GM12878 (cell line): ENCODE results near the gene ETV7. TPM values are rescaled to one million over a fixed set of nuclear protein-coding genes. Genes with fewer than 3 reads are reported as not detected.

ENCODE experiments used
- ATAC-seq: fragments of 200-7000 bp; cut with Tn5 transposase; 3 replicates; pipeline ENCODE4 v1.9.1; 2020; ENCODE audit warnings: mild to moderate bottlenecking, moderate library complexity
- BruUV-seq: library from RNA; stranded (reverse); fragments of 400-500 nt; replicated peaks from 2 replicates; lab custom pipeline; 2021; lab: Mats Ljungman, UMichigan
- CTCF ChIA-PET: fragments of 300-600 bp; sonication (Branson Sonifier 250); formaldehyde crosslinking; extraction: SDS; loops from one replicate; lab custom pipeline; 2021; ENCODE audit warnings: inconsistent platforms; lab: Yijun Ruan, JAX
- POLR2A ChIA-PET: fragments of 350-600 bp; formaldehyde crosslinking; extraction: SDS; loops from one replicate; lab custom pipeline; 2021; ENCODE audit warnings: inconsistent platforms; lab: Charles Lee
- RAD21 ChIA-PET: fragments of 300-600 bp; sonication (Branson Sonifier 250); formaldehyde crosslinking; loops from one replicate; lab custom pipeline; 2023; ENCODE audit warnings: antibody characterized with exemption; ENCODE audit not compliant: unreplicated experiment; lab: Charles Lee
- SMC1A ChIA-PET: fragments of 300-600 bp; sonication (Branson Sonifier 250); formaldehyde crosslinking; loops from one replicate; lab custom pipeline; 2023; ENCODE audit not compliant: unreplicated experiment, uncharacterized antibody; lab: Charles Lee
- DNase-seq: peaks from one replicate; pipeline ENCODE4 v3.0.0-alpha.2; 2011; ENCODE audit warnings: low read depth, low spot score
- FAIRE-seq: peaks from 3 replicates; lab custom pipeline; 2011; peaks lifted over from hg19 to GRCh38; lab: Jason Lieb, UNC
- H2AFZ ChIP-seq: 2 replicates; pipeline ENCODE4 v1.6.0; 2011; ENCODE audit warnings: low read depth, low read length, control low read depth; ENCODE audit not compliant: control insufficient read depth
- H3K27ac ChIP-seq: 2 replicates; pipeline ENCODE4 v1.5.1; 2011; ENCODE audit warnings: control low read depth; ENCODE audit not compliant: control insufficient read depth, insufficient read depth
- H3K27me3 ChIP-seq, 2 experiments: replicated peaks in 1 of 2; 2 replicates each; pipeline versions ENCODE4 v1.6.0 to v1.6.1; 2011; ENCODE audit warnings: low read length in 1 of 2; ENCODE audit not compliant: control insufficient read depth in 2 of 2, insufficient read depth in 2 of 2
- H3K36me3 ChIP-seq, 2 experiments: 2 replicates each; pipeline ENCODE4 v1.5.1; 2011; ENCODE audit warnings: low read length in 1 of 2; ENCODE audit not compliant: control insufficient read depth in 2 of 2, insufficient read depth in 2 of 2
- H3K4me1 ChIP-seq: 2 replicates; pipeline ENCODE4 v1.6.1; 2011; ENCODE audit warnings: mild to moderate bottlenecking, low read length, moderate library complexity, mixed read lengths; ENCODE audit not compliant: control insufficient read depth, insufficient read depth
- H3K4me2 ChIP-seq: 2 replicates; pipeline ENCODE4 v1.6.0; 2011; ENCODE audit warnings: control low read depth; ENCODE audit not compliant: control insufficient read depth, insufficient read depth
- H3K4me3 ChIP-seq: fragments of 200-600 bp; sonication (generic); 2 replicates; pipeline ENCODE4 v1.5.1; 2016
- H3K79me2 ChIP-seq: 2 replicates; pipeline ENCODE4 v1.6.0; 2011; ENCODE audit warnings: low read length; ENCODE audit not compliant: control insufficient read depth, insufficient read depth
- H3K9ac ChIP-seq: 2 replicates; pipeline ENCODE4 v1.8.0; 2011; ENCODE audit warnings: low read length, control low read depth, mixed read lengths; ENCODE audit not compliant: control insufficient read depth, insufficient read depth
- H3K9me3 ChIP-seq: replicated peaks from 3 replicates; pipeline ENCODE4 v1.5.1; 2011; ENCODE audit warnings: mild to moderate bottlenecking, low read length; ENCODE audit not compliant: control insufficient read depth, insufficient read depth
- H4K20me1 ChIP-seq: 2 replicates; pipeline ENCODE4 v1.6.0; 2011; ENCODE audit not compliant: control insufficient read depth, insufficient read depth
- ATF7 ChIP-seq: fragments of 450-650 bp; IDR thresholded peaks from 2 replicates; pipeline ENCODE4 v1.6.1; 2016; ENCODE audit warnings: low read depth, mild to moderate bottlenecking
- BACH1 ChIP-seq: fragments of 450-650 bp; IDR thresholded peaks from 2 replicates; pipeline ENCODE4 v1.6.1; 2017; ENCODE audit warnings: mild to moderate bottlenecking, borderline replicate concordance
- BHLHE40 ChIP-seq, 2 experiments: fragments of 450-650 bp in 1 of 2; IDR thresholded peaks; 2 replicates each; pipeline ENCODE4 v1.6.1; 2011 to 2017; ENCODE audit warnings: low read depth in 2 of 2, borderline replicate concordance in 1 of 2, improper control_type of control experiment in 1 of 2, low read length in 1 of 2, mild to moderate bottlenecking in 1 of 2
- CBFB ChIP-seq: IDR thresholded peaks from 2 replicates; pipeline ENCODE4 v1.6.1; 2016; ENCODE audit warnings: antibody characterized with exemption, low read depth
- CREB1 ChIP-seq: IDR thresholded peaks from 2 replicates; pipeline ENCODE4 v1.6.1; 2012; ENCODE audit warnings: low read depth, mild to moderate bottlenecking, inconsistent platforms
- EED ChIP-seq: sonication (generic); IDR thresholded peaks from 2 replicates; pipeline ENCODE4 v1.6.1; 2016; ENCODE audit warnings: antibody characterized with exemption, low read depth
- EZH2 ChIP-seq: IDR thresholded peaks from 2 replicates; pipeline ENCODE4 v1.6.1; 2012; ENCODE audit warnings: low read depth, mild to moderate bottlenecking, control low read depth, inconsistent platforms, low read length, borderline replicate concordance; ENCODE audit not compliant: control insufficient read depth
- GABPA ChIP-seq: IDR thresholded peaks from 2 replicates; pipeline ENCODE4 v1.6.1; 2014; ENCODE audit warnings: antibody characterized with exemption, low read depth, mild to moderate bottlenecking, inconsistent platforms
- IKZF2 ChIP-seq, 2 experiments: fragments of 450-650 bp; IDR thresholded peaks; 2 replicates each; pipeline ENCODE4 v1.6.1; 2017; ENCODE audit warnings: mild to moderate bottlenecking in 2 of 2, moderate library complexity in 2 of 2
- MEF2A ChIP-seq: IDR thresholded peaks from 2 replicates; pipeline ENCODE4 v1.6.1; 2011; ENCODE audit warnings: low read depth, mild to moderate bottlenecking, low read length, moderate library complexity; ENCODE audit not compliant: insufficient read depth
- MYB ChIP-seq: fragments of 150-350 bp; IDR thresholded peaks from 2 replicates; pipeline ENCODE4 v1.6.1; 2014; ENCODE audit warnings: mild to moderate bottlenecking, low read depth, low read length, borderline replicate concordance
- MYC ChIP-seq: IDR thresholded peaks from 2 replicates; pipeline ENCODE4 v1.6.1; 2011; ENCODE audit warnings: mild to moderate bottlenecking, low read length, moderate library complexity, inconsistent platforms; ENCODE audit not compliant: insufficient read depth, insufficient replicate concordance, insufficient read length, severe bottlenecking
- NBN ChIP-seq: fragments of 450-650 bp; IDR thresholded peaks from 2 replicates; pipeline ENCODE4 v1.6.1; 2016
- PAX5 ChIP-seq: IDR thresholded peaks from 2 replicates; pipeline ENCODE4 v1.6.1; 2011; ENCODE audit warnings: low read depth, low read length, borderline replicate concordance
- POU2F2 ChIP-seq: IDR thresholded peaks from 3 replicates; pipeline ENCODE4 v1.6.1; 2011; ENCODE audit warnings: low read depth, mild to moderate bottlenecking, low read length, borderline replicate concordance
- RUNX3 ChIP-seq: IDR thresholded peaks from 2 replicates; pipeline ENCODE4 v1.6.1; 2012; ENCODE audit warnings: low read length, inconsistent platforms
- SMAD1 ChIP-seq: fragments of 450-650 bp; IDR thresholded peaks from 2 replicates; pipeline ENCODE4 v1.6.1; 2018; ENCODE audit warnings: mild to moderate bottlenecking, low read depth; ENCODE audit not compliant: partially characterized antibody
- SP1 ChIP-seq: IDR thresholded peaks from one replicate; pipeline ENCODE4 v1.6.1; 2011; ENCODE audit warnings: low read depth, low read length
- ZNF24 ChIP-seq: fragments of 450-650 bp; IDR thresholded peaks from 2 replicates; pipeline ENCODE4 v1.6.1; 2017; ENCODE audit warnings: antibody characterized with exemption, mild to moderate bottlenecking
- WGBS: methylation state at CpG from one replicate; pipeline ENCODE4 v1.1.6; 2016; ENCODE audit warnings: low lambda C conversion rate; ENCODE audit not compliant: insufficient replicate concordance, insufficient coverage; ENCODE audit errors: missing lambda C conversion rate; 5-methylcytosine and 5-hydroxymethylcytosine counted together
- in situ Hi-C: fragments of 300-500 bp; cut with MboI; formaldehyde crosslinking; loops from 9 replicates; pipeline ENCODE4 v1.14.3; 2018; ENCODE audit warnings: mixed read lengths
- intact Hi-C: fragments of 100-400 bp; cut with micrococcal nuclease; formaldehyde crosslinking; loops from one replicate; pipeline ENCODE4 v1.14.2; 2022; ENCODE audit not compliant: unreplicated experiment
- polyA plus RNA-seq, 11 experiments: library from polyadenylated mRNA; depleted of rRNA in 4 of 11; unstranded in 6 of 11; stranded (reverse) in 5 of 11; fragments of >200 nt; fragmentation: Nextera tagmentation in 4 of 11; fragmentation: Illumina TruSeq in 1 of 11; extraction: Ambion mirVana in 4 of 11; extraction: Trizol in 1 of 11; gene quantifications; 1 replicate in 1 of 11; 2 replicates in 10 of 11; pipeline versions ENCODE4 v1.2.1 to v1.2.3, GENCODE V29; 2011 to 2016; ENCODE audit warnings: inconsistent platforms in 2 of 11, missing spikeins in 2 of 11, low read depth in 1 of 11
- total RNA-seq, 4 experiments: library from RNA; depleted of rRNA in 3 of 4; stranded (reverse); fragments of >200 nt in 3 of 4; fragmentation: Illumina TruSeq in 1 of 4; extraction: Trizol in 1 of 4; gene quantifications; 2 replicates each; pipeline versions ENCODE4 v1.2.1 to v1.2.3, GENCODE V29; 2013 to 2021
- TF ChIP-seq, protein P1 (sequence below): fragments of 450-650 bp; IDR thresholded peaks from 2 replicates; pipeline ENCODE4 v1.6.1; 2018; ENCODE audit warnings: borderline replicate concordance, mild to moderate bottlenecking; ENCODE audit not compliant: partially characterized antibody
- TF ChIP-seq, protein P2 (sequence below): fragments of 450-650 bp; IDR thresholded peaks from 2 replicates; pipeline ENCODE4 v1.6.1; 2017; ENCODE audit warnings: low read depth, mild to moderate bottlenecking, moderate library complexity

Gene ETV7
- total and polyA plus RNA-seq, 10 of the 15 experiments (the other 5 are each of a cell fraction or from before 2014, with no cell fraction given): 0.04 to 1.8 (median 1.3) TPM

DNA sequence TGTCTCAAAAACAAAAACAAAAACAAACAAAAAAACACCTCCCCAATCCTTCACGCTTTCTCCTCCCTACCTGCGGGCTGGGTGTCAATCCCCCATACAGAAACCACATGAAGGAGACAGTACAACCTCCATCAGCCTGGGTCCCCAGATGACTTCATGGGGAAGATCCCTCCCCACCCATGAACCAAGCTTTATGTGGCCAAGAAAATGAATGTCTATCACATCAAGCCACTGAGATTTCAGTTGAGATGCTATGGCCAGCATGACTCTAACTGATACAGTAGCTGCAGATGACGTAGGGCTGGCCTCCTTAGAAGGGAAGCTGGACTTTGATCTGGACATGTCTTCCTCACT is 29.6 kb downstream of the ETV7 start:
- CTCF ChIA-PET: interaction anchor here (0.7 to 17.3 kb wide), 26 partner anchors 16 to 401 kb away, joined by 3 to 483 read pairs (median 5); partner anchors contain the start of genes BNIP5, BRPF3, MAPK13 and MAPK14
- no peaks in the 10 kb centered on the region for H4K20me1 ChIP-seq
- H3K36me3 ChIP-seq: no peaks in the 10 kb centered on the region
- no peak overlapping the region for H3K4me3 ChIP-seq
- H2AFZ ChIP-seq: peak overlapping the region; percentile 27
- H3K9me3 ChIP-seq: no peaks in the 10 kb centered on the region
- no peak for FAIRE-seq
- SMC1A ChIA-PET: interaction anchor here (0.6 to 19.6 kb wide), 29 partner anchors 9 to 401 kb away, joined by 3 to 386 read pairs (median 5); partner anchors contain the start of genes BNIP5, BRPF3, MAPK13 and MAPK14
- 34% methylated on average over 3 of the region's 3 CpGs for WGBS
- POLR2A ChIA-PET: interaction anchor here (0.6 to 4.5 kb wide), 18 partner anchors 9 to 1947 kb away, joined by 3 to 44 read pairs (median 5); partner anchors contain the start of genes BNIP5 and MAPK14
- no peaks in the 10 kb centered on the region for H3K79me2 ChIP-seq
- in situ Hi-C loops (loop anchor here (5.0 kb wide), 1 partner anchor 236 kb away; no protein-coding TSS in a partner anchor), intact Hi-C loops (loop anchor here (5.0 kb wide), 1 partner anchor 161 kb away; the partner anchor contains the start of gene BRPF3)
- peaks cover 26% of the 10 kb centered on the region for H3K4me1 ChIP-seq
- BruUV-seq: no TSS peak
- RAD21 ChIA-PET: interaction anchor here (0.6 to 11.7 kb wide), 44 partner anchors 9 to 803 kb away, joined by 3 to 311 read pairs (median 5); partner anchors contain the start of genes BNIP5, BRPF3, MAPK13 and MAPK14
- peak; percentile 82 for ATAC-seq
- no peak overlapping the region for H3K9ac ChIP-seq
- DNase-seq: peak; percentile 63
- H3K27ac ChIP-seq: peak overlapping the region; percentile 40; the same call in 1 of the 2 replicates
- H3K27me3 ChIP-seq: no peaks in the 10 kb centered on the region
- H3K4me2 ChIP-seq: peak overlapping the region; percentile 36; the same call in 1 of the 2 replicates
- TF ChIP-seq RUNX3 (peak; percentile 92), MYC (no peak), BHLHE40 (IDR thresholded peaks at IDR 0.05; ENCODE audit: borderline replicate concordance in 1 of 2, low read depth in 2 of 2, low read length in 1 of 2) (peak in 1 of 2 experiments; percentile 85; a peak in 2 of 4 replicates), ATF7 (peak; percentile 99), ZNF24 (no peak), SP1 (peak; percentile 46), CBFB (peak; percentile 46; the same call in 1 of the 2 replicates), CREB1 (peak; percentile 79), GABPA (no peak), BACH1 (peak; percentile 36; the same call in 1 of the 2 replicates), MYB (peak; percentile 74; the same call in 1 of the 2 replicates), MEF2A (0 out of 2 replicates have a peak, but pooled peaks have one; percentile 8), IKZF2 (IDR thresholded peaks at IDR 0.05) (peak; percentile 90 to 91), EED (peak; percentile 60), POU2F2 (peak; percentile 64; the same call in 1 of the 3 replicates), SMAD1 (no peak), NBN (peak; percentile 91), EZH2 (no peak), PAX5 (peak; percentile 68; the same call in 1 of the 2 replicates)
- TF ChIP-seq, protein P1, sequence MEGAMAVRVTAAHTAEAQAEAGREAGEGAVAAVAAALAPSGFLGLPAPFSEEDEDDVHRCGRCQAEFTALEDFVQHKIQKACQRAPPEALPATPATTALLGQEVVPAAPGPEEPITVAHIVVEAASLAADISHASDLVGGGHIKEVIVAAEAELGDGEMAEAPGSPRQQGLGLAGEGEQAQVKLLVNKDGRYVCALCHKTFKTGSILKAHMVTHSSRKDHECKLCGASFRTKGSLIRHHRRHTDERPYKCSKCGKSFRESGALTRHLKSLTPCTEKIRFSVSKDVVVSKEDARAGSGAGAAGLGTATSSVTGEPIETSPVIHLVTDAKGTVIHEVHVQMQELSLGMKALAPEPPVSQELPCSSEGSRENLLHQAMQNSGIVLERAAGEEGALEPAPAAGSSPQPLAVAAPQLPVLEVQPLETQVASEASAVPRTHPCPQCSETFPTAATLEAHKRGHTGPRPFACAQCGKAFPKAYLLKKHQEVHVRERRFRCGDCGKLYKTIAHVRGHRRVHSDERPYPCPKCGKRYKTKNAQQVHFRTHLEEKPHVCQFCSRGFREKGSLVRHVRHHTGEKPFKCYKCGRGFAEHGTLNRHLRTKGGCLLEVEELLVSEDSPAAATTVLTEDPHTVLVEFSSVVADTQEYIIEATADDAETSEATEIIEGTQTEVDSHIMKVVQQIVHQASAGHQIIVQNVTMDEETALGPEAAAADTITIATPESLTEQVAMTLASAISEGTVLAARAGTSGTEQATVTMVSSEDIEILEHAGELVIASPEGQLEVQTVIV: peak; percentile 25
- TF ChIP-seq, protein P2, sequence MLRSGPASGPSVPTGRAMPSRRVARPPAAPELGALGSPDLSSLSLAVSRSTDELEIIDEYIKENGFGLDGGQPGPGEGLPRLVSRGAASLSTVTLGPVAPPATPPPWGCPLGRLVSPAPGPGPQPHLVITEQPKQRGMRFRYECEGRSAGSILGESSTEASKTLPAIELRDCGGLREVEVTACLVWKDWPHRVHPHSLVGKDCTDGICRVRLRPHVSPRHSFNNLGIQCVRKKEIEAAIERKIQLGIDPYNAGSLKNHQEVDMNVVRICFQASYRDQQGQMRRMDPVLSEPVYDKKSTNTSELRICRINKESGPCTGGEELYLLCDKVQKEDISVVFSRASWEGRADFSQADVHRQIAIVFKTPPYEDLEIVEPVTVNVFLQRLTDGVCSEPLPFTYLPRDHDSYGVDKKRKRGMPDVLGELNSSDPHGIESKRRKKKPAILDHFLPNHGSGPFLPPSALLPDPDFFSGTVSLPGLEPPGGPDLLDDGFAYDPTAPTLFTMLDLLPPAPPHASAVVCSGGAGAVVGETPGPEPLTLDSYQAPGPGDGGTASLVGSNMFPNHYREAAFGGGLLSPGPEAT: peak; percentile 81
